KMS-11 (cell line): ENCODE data around the gene IGFL3.

Source experiments
- H2AFZ ChIP-seq: fragments of 200-600 bp; sonication (generic); 2 replicates; pipeline ENCODE4 v1.6.1; 2016; ENCODE audit warnings: antibody characterized with exemption, mixed run types, low read depth
- H3K27ac ChIP-seq: fragments of 200-600 bp; sonication (generic); 2 replicates; pipeline ENCODE4 v1.6.1; 2016; ENCODE audit warnings: mild to moderate bottlenecking, mixed run types
- H3K27me3 ChIP-seq: fragments of 200-600 bp; sonication (generic); 2 replicates; pipeline ENCODE4 v1.6.1; 2017; ENCODE audit warnings: mild to moderate bottlenecking, low read depth, mixed run types, moderate library complexity; ENCODE audit not compliant: insufficient read depth
- H3K36me3 ChIP-seq: fragments of 200-600 bp; sonication (generic); 2 replicates; pipeline ENCODE4 v1.6.1; 2017; ENCODE audit warnings: mild to moderate bottlenecking, mixed run types; ENCODE audit not compliant: insufficient read depth
- H3K4me1 ChIP-seq: fragments of 200-600 bp; sonication (generic); 2 replicates; pipeline ENCODE4 v1.6.1; 2016; ENCODE audit warnings: mild to moderate bottlenecking, low read depth, mixed run types; ENCODE audit not compliant: poor library complexity, severe bottlenecking
- H3K4me2 ChIP-seq: fragments of 200-600 bp; sonication (generic); 2 replicates; pipeline ENCODE4 v1.7.0; 2016; ENCODE audit warnings: mild to moderate bottlenecking, mixed run types
- H3K4me3 ChIP-seq: fragments of 200-600 bp; sonication (generic); IDR thresholded peaks from 2 replicates; pipeline ENCODE4 v1.6.1; 2017; ENCODE audit warnings: low read depth, low read length, mixed read lengths; ENCODE audit not compliant: insufficient read depth
- H3K79me2 ChIP-seq: fragments of 200-600 bp; sonication (generic); 2 replicates; pipeline ENCODE4 v1.6.1; 2016; ENCODE audit warnings: low read depth, mixed run types; ENCODE audit not compliant: insufficient read depth
- H3K9ac ChIP-seq: fragments of 200-600 bp; sonication (generic); 2 replicates; pipeline ENCODE4 v1.6.1; 2016; ENCODE audit warnings: mild to moderate bottlenecking, mixed run types
- H4K20me1 ChIP-seq: fragments of 200-600 bp; sonication (generic); 2 replicates; pipeline ENCODE4 v1.6.1; 2016; ENCODE audit warnings: mild to moderate bottlenecking, mixed run types; ENCODE audit not compliant: insufficient read depth
- CTCF ChIP-seq: fragments of 200-600 bp; sonication (generic); conservative IDR thresholded peaks from 2 replicates; pipeline ENCODE4 v1.6.1; 2017; ENCODE audit warnings: low read depth, mild to moderate bottlenecking, antibody characterized with exemption, low read length, moderate library complexity, mixed read lengths

Gene IGFL3

GRCh38 chr19:46088101-46088500, 36.4 kb downstream of the IGFL3 start:
- H3K4me3 ChIP-seq: no peak overlapping the region
- no peak for TF ChIP-seq CTCF
- H3K27me3 ChIP-seq: no peaks in the 10 kb centered on the region; the same call in 1 of the 2 replicates
- H3K36me3 ChIP-seq: no peaks in the 10 kb centered on the region
- H3K79me2 ChIP-seq: no peaks in the 10 kb centered on the region
- H4K20me1 ChIP-seq: no peaks in the 10 kb centered on the region
- H3K4me1 ChIP-seq: no peaks in the 10 kb centered on the region
- H2AFZ ChIP-seq: no peak overlapping the region
- H3K9ac ChIP-seq: no peak overlapping the region
- no peak overlapping the region for H3K27ac ChIP-seq
- H3K4me2 ChIP-seq: no peak overlapping the region

DNA sequence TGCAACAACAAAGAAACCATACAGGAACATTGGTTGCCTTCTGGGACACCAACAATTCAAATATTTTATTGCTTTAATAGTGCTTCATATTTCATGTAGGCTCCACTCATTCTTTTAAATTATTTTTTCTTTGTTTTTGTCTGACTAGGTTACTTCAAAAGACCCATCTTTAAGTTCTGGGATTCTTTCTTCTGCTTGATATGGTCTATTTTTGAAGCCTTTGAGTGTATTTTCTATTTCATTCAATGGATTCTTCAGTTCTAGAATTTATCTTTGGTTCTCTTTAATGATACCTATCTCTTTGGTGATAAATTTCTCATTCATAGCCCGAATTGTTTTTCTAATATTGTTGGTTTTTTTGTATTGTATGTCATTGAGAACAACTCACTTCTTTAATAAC, 38.6 kb downstream of the IGFL3 start:
- peaks cover 9% of the 10 kb centered on the region; the same call in 1 of the 2 replicates for H3K27me3 ChIP-seq
- H3K4me2 ChIP-seq: no peak overlapping the region
- no peak overlapping the region for H3K4me3 ChIP-seq
- no peaks in the 10 kb centered on the region for H3K79me2 ChIP-seq
- no peaks in the 10 kb centered on the region for H4K20me1 ChIP-seq
- no peak overlapping the region for H3K9ac ChIP-seq
- no peak for TF ChIP-seq CTCF
- no peak overlapping the region for H3K27ac ChIP-seq
- H3K36me3 ChIP-seq: no peaks in the 10 kb centered on the region
- H3K4me1 ChIP-seq: no peaks in the 10 kb centered on the region
- H2AFZ ChIP-seq: no peak overlapping the region

- H3K4me2 ChIP-seq: no peak overlapping the region
These were observed 41.8 kb downstream of the IGFL3 start for GRCh38 chr19:46082728-46083050.

GRCh38 chr19:46081928-46082727, 42.4 kb downstream of the IGFL3 start:
- Histone ChIP-seq H3K9ac (no peak overlapping the region), H2AFZ (no peak overlapping the region), H3K4me2 (no peak overlapping the region), H3K36me3 (no peaks in the 10 kb centered on the region), H3K4me1 (no peaks in the 10 kb centered on the region), H3K79me2 (no peaks in the 10 kb centered on the region), H4K20me1 (no peaks in the 10 kb centered on the region), H3K27me3 (peaks cover 10% of the 10 kb centered on the region; the same call in 1 of the 2 replicates), H3K4me3 (no peak overlapping the region), H3K27ac (no peak overlapping the region)
- peak; percentile 77 for TF ChIP-seq CTCF

More at GRCh38 chr19:46082728-46083050, 41.8 kb downstream of the IGFL3 start:
- no peak overlapping the region for H3K4me3 ChIP-seq
- no peak overlapping the region for H2AFZ ChIP-seq
- peaks cover 10% of the 10 kb centered on the region; the same call in 1 of the 2 replicates for H3K27me3 ChIP-seq
- H3K27ac ChIP-seq: no peak overlapping the region
- H3K4me1 ChIP-seq: no peaks in the 10 kb centered on the region
- no peaks in the 10 kb centered on the region for H3K36me3 ChIP-seq
- no peak for TF ChIP-seq CTCF
- H3K79me2 ChIP-seq: no peaks in the 10 kb centered on the region
- H3K9ac ChIP-seq: no peak overlapping the region
- no peaks in the 10 kb centered on the region for H4K20me1 ChIP-seq
